ENCODE measurements around the gene TACR3. TPM values are rescaled to one million over a fixed set of nuclear protein-coding genes. Genes with fewer than 3 reads are reported as not detected.
"Not testable (repeated sequence)": the region's sequence is repeated elsewhere in the genome, so short reads cannot be mapped to it uniquely, and the experiment has no call there.

Gene TACR3
- total and polyA plus RNA-seq, 2 donors (not counting 3 experiments of a cell fraction or from before 2014, with no cell fraction given) = not detected

DNA sequence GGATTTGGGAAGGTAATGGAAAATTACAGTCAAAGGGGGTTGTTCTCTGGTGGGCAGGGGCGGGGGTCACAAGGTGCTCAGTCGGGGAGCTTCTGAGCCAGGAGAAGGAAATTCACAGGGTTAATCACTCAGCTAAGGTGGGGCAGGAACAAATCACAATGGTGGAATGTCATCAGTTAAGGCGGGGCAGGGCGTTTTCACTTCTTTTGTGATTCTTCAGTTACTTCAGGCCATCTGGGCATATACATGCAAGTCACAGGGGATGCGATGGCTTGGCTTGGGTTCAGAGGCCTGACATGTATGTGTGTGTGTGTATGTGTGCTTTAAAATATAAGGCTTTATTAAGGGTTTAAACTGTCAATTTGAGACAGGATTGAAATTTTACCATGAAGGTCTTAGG is 160.6 kb downstream of the TACR3 start:
- POLR2A ChIA-PET; H3K4me1 ChIP-seq (ENCODE audit: control insufficient read depth, extremely low read depth, insufficient read depth, low read length): not testable (repeated sequence)

More for the DNA sequence above, 160.6 kb downstream of the TACR3 start:
- DNase-seq (ENCODE audit: low read depth, low spot score); H3K4me3 ChIP-seq (replicated peaks in 1 of 3; ENCODE audit: insufficient read depth in 1 of 3, low read depth in 1 of 3, low read length in 3 of 3); H4K20me1 ChIP-seq (replicated peaks; ENCODE audit: control insufficient read depth, extremely low read depth, insufficient read depth, low read length); H3K9me3 ChIP-seq (replicated peaks; ENCODE audit: control insufficient read depth, insufficient read depth, low read length); H3K9me1 ChIP-seq (replicated peaks; ENCODE audit: control insufficient read depth, extremely low read depth, insufficient read depth, low read length); CTCF ChIA-PET; H3K9ac ChIP-seq (replicated peaks; ENCODE audit: extremely low read depth, insufficient read depth, low read length); H3K4me2 ChIP-seq (ENCODE audit: insufficient read depth, low read length); H3K27me3 ChIP-seq (ENCODE audit: control insufficient read depth in 2 of 2, insufficient read depth in 2 of 2, low read length in 2 of 2); H3K79me2 ChIP-seq (ENCODE audit: control insufficient read depth, insufficient read depth, low read length); FAIRE-seq; intact Hi-C loops (cut with micrococcal nuclease); H2AFZ ChIP-seq (ENCODE audit: low read depth, low read length); dilution Hi-C loops (cut with MboI; ENCODE audit: extremely low pct_ligation_motif_present, low sequenced_read_pairs); H3K36me3 ChIP-seq (ENCODE audit: control insufficient read depth in 2 of 2, extremely low read depth in 1 of 2, insufficient read depth in 2 of 2, low read length in 2 of 2); BruUV-seq (replicated peaks); H3K27ac ChIP-seq (ENCODE audit: insufficient read depth, low read depth, low read length): not testable (repeated sequence)
